H1 (cell line): ENCODE measurements around the gene TMUB2. TPM values are rescaled to one million over a fixed set of nuclear protein-coding genes. Genes with fewer than 3 reads are reported as not detected.

Experiments
- EGR1 ChIP-seq: IDR thresholded peaks from 2 replicates; pipeline ENCODE4 v1.6.1; 2011; ENCODE audit warnings: low read depth, low read length, borderline replicate concordance
- KDM5A ChIP-seq: fragments of 200-600 bp; IDR thresholded peaks from 2 replicates; pipeline ENCODE4 v1.7.1; 2012; ENCODE audit warnings: mild to moderate bottlenecking, low read length, inconsistent platforms, mixed read lengths
- SIN3A ChIP-seq, 2 experiments: IDR thresholded peaks in 1 of 2; conservative IDR thresholded peaks in 1 of 2; 2 replicates each; pipeline ENCODE4 v1.6.1; 2011 to 2012; ENCODE audit warnings: low read length in 2 of 2, improper control_type of control experiment in 1 of 2, low read depth in 1 of 2, mild to moderate bottlenecking in 1 of 2
- TAF1 ChIP-seq: IDR thresholded peaks from 2 replicates; pipeline ENCODE4 v1.6.1; 2011; ENCODE audit warnings: mild to moderate bottlenecking, low read depth, low read length
- YY1 ChIP-seq: IDR thresholded peaks from 2 replicates; pipeline ENCODE4 v1.6.1; 2011; ENCODE audit warnings: low read depth, mild to moderate bottlenecking, low read length
- ZNF274 ChIP-seq: IDR thresholded peaks from 2 replicates; pipeline ENCODE4 v1.7.0; 2012; ENCODE audit warnings: low read length, borderline replicate concordance; ENCODE audit errors: extremely low read depth
- polyA plus RNA-seq, 7 experiments: library from polyadenylated mRNA; depleted of rRNA in 3 of 7; stranded (reverse) in 5 of 7; unstranded in 2 of 7; fragments of >200 nt in 5 of 7; fragments of 200-250 nt in 2 of 7; gene quantifications; 1 replicate in 5 of 7; 2 replicates in 1 of 7; 4 replicates in 1 of 7; pipeline versions ENCODE4 v1.2.1 to v1.2.3, GENCODE V29; 2011 to 2013; ENCODE audit warnings: missing spikeins in 2 of 7, mixed read lengths in 2 of 7
- total RNA-seq: library from RNA; stranded (reverse); fragmentation: NEBNext Ultra II Directional; extraction: Animal tissue kit (Norgen Biotek cat#: 25700); gene quantifications from 2 replicates; pipeline ENCODE4 v1.2.1, GENCODE V29; 2021

Gene TMUB2
- total and polyA plus RNA-seq, 2 of the 8 experiments (the other 6 are each of a cell fraction or from before 2014, with no cell fraction given), result 18.5 to 30.5 TPM

- TF ChIP-seq TAF1, result no peak
- no peak for TF ChIP-seq YY1
- TF ChIP-seq EGR1, result no peak
- TF ChIP-seq SIN3A (conservative IDR thresholded peaks at IDR 0.05 in 1 of 2, IDR thresholded peaks at IDR 0.05 in 1 of 2; ENCODE audit: low read depth in 1 of 2, low read length in 2 of 2), result no peak
- no peak for TF ChIP-seq KDM5A
- no peak for TF ChIP-seq ZNF274
Observed at GRCh38 chr17:44214230-44214494, 27.4 kb downstream of the TMUB2 start (continued).
